Keratinocyte (primary cell): ENCODE data around the gene VIPR2. TPM values are rescaled to one million over a fixed set of nuclear protein-coding genes. Genes with fewer than 3 reads are reported as not detected.

ENCODE experiments used
- DNase-seq: peaks from one replicate; pipeline ENCODE4 v3.0.0-alpha.2; 2011; ENCODE audit warnings: low read depth, missing footprints, low spot score
- FAIRE-seq: peaks from 2 replicates; lab custom pipeline; 2011; peaks lifted over from hg19 to GRCh38; lab: Jason Lieb, UNC
- H2AFZ ChIP-seq: 2 replicates; pipeline ENCODE4 v1.6.0; 2012; ENCODE audit warnings: low read length, control low read depth, inconsistent platforms; ENCODE audit not compliant: control insufficient read depth
- H3K27ac ChIP-seq: 2 replicates; pipeline ENCODE4 v1.5.1; 2011; ENCODE audit warnings: low read length; ENCODE audit not compliant: control insufficient read depth, insufficient read depth
- H3K27me3 ChIP-seq: 3 replicates; pipeline ENCODE4 v1.6.0; 2011; ENCODE audit warnings: low read length; ENCODE audit not compliant: control insufficient read depth, insufficient read depth; ENCODE audit errors: extremely low read depth
- H3K36me3 ChIP-seq, 2 experiments: 2 replicates in 1 of 2; 3 replicates in 1 of 2; pipeline ENCODE4 v1.5.1; 2011; ENCODE audit warnings: low read length in 2 of 2, mild to moderate bottlenecking in 1 of 2; ENCODE audit not compliant: control insufficient read depth in 2 of 2, insufficient read depth in 2 of 2; ENCODE audit errors: extremely low read depth in 1 of 2
- H3K4me1 ChIP-seq: 3 replicates; pipeline ENCODE4 v1.5.1; 2011; ENCODE audit warnings: low read length; ENCODE audit not compliant: control insufficient read depth, insufficient read depth; ENCODE audit errors: extremely low read depth
- H3K4me2 ChIP-seq: 3 replicates; pipeline ENCODE4 v1.6.0; 2011; ENCODE audit warnings: low read depth, low read length; ENCODE audit not compliant: control insufficient read depth, insufficient read depth; ENCODE audit errors: extremely low read depth
- H3K4me3 ChIP-seq, 3 experiments: fragments of 200-600 bp in 1 of 3; sonication (generic) in 1 of 3; 2 replicates in 2 of 3; 3 replicates in 1 of 3; pipeline ENCODE4 v1.5.1; 2011 to 2016; ENCODE audit warnings: low read length in 3 of 3, mild to moderate bottlenecking in 3 of 3, control low read depth in 2 of 3, inconsistent platforms in 1 of 3, low read depth in 1 of 3, mixed read lengths in 1 of 3, mixed run types in 1 of 3, moderate library complexity in 1 of 3; ENCODE audit not compliant: control insufficient read depth in 2 of 3, insufficient read depth in 2 of 3; ENCODE audit errors: extremely low read depth in 1 of 3
- H3K79me2 ChIP-seq: 2 replicates; pipeline ENCODE4 v1.6.0; 2012; ENCODE audit warnings: low read length; ENCODE audit not compliant: control insufficient read depth, insufficient read depth
- H3K9ac ChIP-seq: 3 replicates; pipeline ENCODE4 v1.6.0; 2011; ENCODE audit warnings: low read length; ENCODE audit not compliant: control insufficient read depth, insufficient read depth; ENCODE audit errors: extremely low read depth
- H3K9me1 ChIP-seq: 3 replicates; pipeline ENCODE4 v1.6.0; 2011; ENCODE audit warnings: low read length; ENCODE audit not compliant: control insufficient read depth, insufficient read depth; ENCODE audit errors: extremely low read depth
- H3K9me3 ChIP-seq: 2 replicates; pipeline ENCODE4 v1.5.1; 2012; ENCODE audit warnings: low read depth, low read length; ENCODE audit not compliant: control insufficient read depth
- H4K20me1 ChIP-seq: 3 replicates; pipeline ENCODE4 v1.6.0; 2011; ENCODE audit warnings: low read length; ENCODE audit not compliant: control insufficient read depth, insufficient read depth; ENCODE audit errors: extremely low read depth
- CTCF ChIP-seq, 3 experiments: IDR thresholded peaks in 1 of 3; conservative IDR thresholded peaks in 1 of 3; optimal IDR thresholded peaks in 1 of 3; 2 replicates in 2 of 3; 3 replicates in 1 of 3; pipeline versions ENCODE3 to v1.5.1; 2011; ENCODE audit warnings: low read length in 3 of 3, mild to moderate bottlenecking in 3 of 3, moderate library complexity in 2 of 3, control low read depth in 1 of 3, inconsistent platforms in 1 of 3; ENCODE audit not compliant: insufficient read depth in 2 of 3; ENCODE audit errors: extremely low read depth in 1 of 3
- EZH2 ChIP-seq: IDR thresholded peaks from one replicate; pipeline ENCODE4 v1.6.1; 2012; ENCODE audit warnings: inconsistent platforms, mild to moderate bottlenecking, low read length, moderate library complexity
- dilution Hi-C: fragments of 300-500 bp; cut with MboI; formaldehyde crosslinking; loops from one replicate; pipeline ENCODE4 v1.7.0; 2020; ENCODE audit warnings: low sequenced_read_pairs; ENCODE audit not compliant: extremely low pct_ligation_motif_present
- polyA plus RNA-seq, 5 experiments: library from polyadenylated mRNA; depleted of rRNA in 3 of 5; stranded (reverse) in 3 of 5; stranded (forward) in 1 of 5; unstranded in 1 of 5; fragments of >200 nt; gene quantifications; 1 replicate in 1 of 5; 2 replicates in 3 of 5; 3 replicates in 1 of 5; pipeline versions ENCODE4 v1.2.1 to v1.2.3, GENCODE V29; 2011 to 2012; ENCODE audit warnings: missing spikeins in 2 of 5, low read depth in 1 of 5, low replicate concordance in 1 of 5

VIPR2 gene
- polyA plus RNA-seq, 1 donor (not counting 4 experiments of a cell fraction or from before 2014, with no cell fraction given), result not detected

GRCh38 chr7:159062569-159062968 lies 82.1 kb downstream of the VIPR2 start:
- TF ChIP-seq CTCF (optimal IDR thresholded peaks at IDR 0.05 in 1 of 3, IDR thresholded peaks at IDR 0.05 in 1 of 3, conservative IDR thresholded peaks at IDR 0.05 in 1 of 3; ENCODE audit: extremely low read depth in 1 of 3, insufficient read depth in 2 of 3, low read length in 3 of 3), result no peak
- no peak for TF ChIP-seq EZH2
- no peaks in the 10 kb centered on the region for H3K9me1 ChIP-seq
- H4K20me1 ChIP-seq, result no peaks in the 10 kb centered on the region
- peaks cover 5% of the 10 kb centered on the region for H3K9me3 ChIP-seq
- H3K27me3 ChIP-seq, result no peaks in the 10 kb centered on the region
- H3K9ac ChIP-seq, result no peak overlapping the region
- H3K79me2 ChIP-seq, result no peaks in the 10 kb centered on the region
- DNase-seq (no peak), FAIRE-seq (no peak)
- no peak overlapping the region for H3K27ac ChIP-seq
- H3K4me2 ChIP-seq, result no peak overlapping the region
- H3K36me3 ChIP-seq, result no peaks in the 10 kb centered on the region
- dilution Hi-C loops, result no loop called here
- H2AFZ ChIP-seq, result no peak overlapping the region
- H3K4me3 ChIP-seq, result no peak overlapping the region
- H3K4me1 ChIP-seq, result no peaks in the 10 kb centered on the region

- H3K9me1 ChIP-seq, result no peaks in the 10 kb centered on the region
- no peak overlapping the region for H2AFZ ChIP-seq
- FAIRE-seq (no peak), DNase-seq (no peak)
- no peak for TF ChIP-seq EZH2
- no peak for TF ChIP-seq CTCF (optimal IDR thresholded peaks at IDR 0.05 in 1 of 3, IDR thresholded peaks at IDR 0.05 in 1 of 3, conservative IDR thresholded peaks at IDR 0.05 in 1 of 3; ENCODE audit: extremely low read depth in 1 of 3, insufficient read depth in 2 of 3, low read length in 3 of 3)
- no peaks in the 10 kb centered on the region for H3K79me2 ChIP-seq
- H3K27me3 ChIP-seq, result no peaks in the 10 kb centered on the region
- no peak overlapping the region for H3K4me2 ChIP-seq
- no peaks in the 10 kb centered on the region for H3K4me1 ChIP-seq
- H3K27ac ChIP-seq, result no peak overlapping the region
- no peaks in the 10 kb centered on the region for H3K36me3 ChIP-seq
- H4K20me1 ChIP-seq, result no peaks in the 10 kb centered on the region
- dilution Hi-C loops, result no loop called here
- peaks cover 5% of the 10 kb centered on the region for H3K9me3 ChIP-seq
- no peak overlapping the region for H3K9ac ChIP-seq
- no peak overlapping the region for H3K4me3 ChIP-seq
Measured at GRCh38 chr7:159061674-159062212, 82.9 kb downstream of the VIPR2 start.
